ENCODE measurements around the gene CPA4.

The CPA4 gene

DNA sequence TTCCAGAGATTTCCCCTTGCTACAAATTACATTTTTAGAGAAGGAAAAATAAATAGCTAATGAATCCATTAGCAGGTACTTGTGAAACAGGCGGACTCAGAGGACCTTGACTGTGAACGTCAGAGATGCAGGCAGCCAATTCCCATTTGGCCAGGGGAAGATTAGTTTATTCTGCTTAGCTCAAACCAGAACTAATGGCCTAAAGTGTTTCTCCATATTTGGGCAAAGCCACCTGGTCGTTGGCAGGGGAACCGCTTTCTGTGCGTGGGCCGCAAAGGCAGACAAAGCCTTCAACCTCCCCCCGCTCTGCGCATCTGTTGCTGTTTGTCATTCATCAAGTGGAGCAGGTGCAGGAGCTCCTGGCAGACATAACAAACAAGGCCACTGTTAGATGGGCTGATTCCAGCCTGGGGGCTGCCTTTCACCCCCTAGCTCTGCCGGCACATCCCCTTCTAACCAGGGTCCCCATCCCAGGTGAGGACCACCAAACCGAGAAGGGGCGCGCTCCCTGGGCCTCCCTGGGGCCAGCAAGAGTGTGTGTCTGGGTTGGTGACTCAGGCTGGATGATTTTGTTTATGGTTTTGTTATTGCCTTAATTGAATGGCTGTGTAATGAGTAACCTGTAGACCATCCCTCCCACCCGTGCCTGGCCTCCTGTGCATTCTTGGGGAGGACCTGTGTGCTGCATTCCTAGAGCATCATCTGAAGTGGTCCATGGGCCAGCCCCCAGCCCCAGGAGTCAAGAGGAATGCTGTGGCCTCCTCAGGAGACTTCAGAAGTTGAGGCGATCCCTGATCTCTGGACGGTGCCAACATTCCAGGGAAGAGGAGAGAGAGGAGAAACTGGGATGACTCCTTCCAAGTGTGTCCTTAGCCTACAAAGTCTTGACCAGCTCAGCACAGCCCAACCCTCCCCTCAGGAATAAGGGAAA is 72.8 kb downstream of the CPA4 start:
- peak; percentile 77 for DNase-seq (ENCODE audit: low spot score)

DNA sequence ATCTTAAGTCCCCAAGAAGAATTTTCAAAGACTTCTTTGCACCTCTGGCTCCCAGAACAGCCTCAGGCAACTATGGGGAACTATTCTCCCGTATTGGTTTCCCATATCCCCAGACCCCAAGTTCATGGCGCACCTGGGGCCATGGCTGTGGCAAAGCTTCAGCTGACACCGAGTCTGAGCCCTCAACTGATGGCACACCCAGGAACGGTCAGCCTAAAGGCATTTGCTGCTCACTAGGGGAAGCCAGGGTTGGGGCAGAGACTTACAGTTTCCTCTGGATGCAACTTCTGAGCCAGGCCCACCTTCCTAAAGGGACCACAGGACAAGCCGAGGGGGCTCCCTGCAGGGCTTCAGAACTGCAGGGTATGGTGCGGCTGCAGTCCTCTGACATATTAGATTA is 73.6 kb downstream of the CPA4 start:
- DNase-seq (ENCODE audit: low spot score), result no peak

DNA sequence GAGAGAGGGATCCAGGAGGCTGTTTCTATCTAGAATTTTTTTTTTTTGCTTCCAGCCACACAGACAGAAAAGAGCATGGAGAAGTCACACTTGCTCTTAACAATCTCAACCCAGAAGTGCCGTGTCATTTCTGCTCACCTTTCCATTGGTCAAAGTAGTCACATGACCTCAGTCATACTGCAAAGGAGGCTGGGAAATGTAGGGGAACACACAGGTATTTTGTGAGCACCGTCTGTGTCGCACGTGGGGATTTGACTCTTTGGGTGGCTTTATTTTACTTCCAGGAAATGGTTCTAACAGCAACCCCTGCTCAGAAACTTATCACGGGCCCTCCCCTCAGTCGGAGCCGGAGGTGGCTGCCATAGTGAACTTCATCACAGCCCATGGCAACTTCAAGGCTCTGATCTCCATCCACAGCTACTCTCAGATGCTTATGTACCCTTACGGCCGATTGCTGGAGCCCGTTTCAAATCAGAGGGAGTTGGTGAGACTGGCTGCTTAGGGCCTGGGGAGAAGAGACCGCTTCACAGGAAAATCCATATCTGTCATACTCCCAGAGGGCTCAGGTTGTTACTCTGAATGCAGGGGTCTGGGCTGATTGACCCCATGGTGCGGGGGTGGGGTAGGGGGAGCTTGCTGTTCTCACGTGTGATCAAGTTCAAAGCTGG is 74.3 kb downstream of the CPA4 start:
- no peak for DNase-seq (ENCODE audit: low spot score)

DNA sequence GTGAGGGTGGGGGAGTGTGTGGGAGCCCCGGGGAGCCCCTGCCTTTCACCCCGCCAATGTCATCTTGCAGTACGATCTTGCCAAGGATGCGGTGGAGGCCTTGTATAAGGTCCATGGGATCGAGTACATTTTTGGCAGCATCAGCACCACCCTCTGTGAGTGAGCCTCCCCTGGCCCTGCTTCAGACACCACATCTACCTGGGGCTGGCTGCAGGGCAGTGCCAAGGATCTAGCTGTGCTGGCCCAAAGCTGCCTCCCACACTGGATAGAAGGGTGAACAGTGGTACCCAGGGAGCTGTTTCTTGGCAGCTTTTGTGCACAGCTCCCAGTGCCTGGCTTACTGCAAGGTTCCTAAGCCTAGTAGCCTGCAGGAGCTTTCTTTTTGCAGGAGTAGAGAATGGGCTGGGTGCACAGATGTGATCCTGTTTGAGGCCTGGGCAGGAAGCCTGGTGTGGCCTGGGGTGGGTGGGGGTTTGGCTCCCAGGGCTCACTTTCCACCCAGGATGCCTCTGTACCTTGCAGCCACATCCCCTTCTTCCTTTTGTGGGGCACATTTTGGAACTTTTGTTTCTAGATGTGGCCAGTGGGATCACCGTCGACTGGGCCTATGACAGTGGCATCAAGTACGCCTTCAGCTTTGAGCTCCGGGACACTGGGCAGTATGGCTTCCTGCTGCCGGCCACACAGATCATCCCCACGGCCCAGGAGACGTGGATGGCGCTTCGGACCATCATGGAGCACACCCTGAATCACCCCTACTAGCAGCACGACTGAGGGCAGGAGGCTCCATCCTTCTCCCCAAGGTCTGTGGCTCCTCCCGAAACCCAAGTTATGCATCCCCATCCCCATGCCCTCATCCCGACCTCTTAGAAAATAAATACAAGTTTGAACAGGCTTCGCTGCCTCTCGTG is 75.1 kb downstream of the CPA4 start:
- no peak for DNase-seq (ENCODE audit: low spot score)

DNA sequence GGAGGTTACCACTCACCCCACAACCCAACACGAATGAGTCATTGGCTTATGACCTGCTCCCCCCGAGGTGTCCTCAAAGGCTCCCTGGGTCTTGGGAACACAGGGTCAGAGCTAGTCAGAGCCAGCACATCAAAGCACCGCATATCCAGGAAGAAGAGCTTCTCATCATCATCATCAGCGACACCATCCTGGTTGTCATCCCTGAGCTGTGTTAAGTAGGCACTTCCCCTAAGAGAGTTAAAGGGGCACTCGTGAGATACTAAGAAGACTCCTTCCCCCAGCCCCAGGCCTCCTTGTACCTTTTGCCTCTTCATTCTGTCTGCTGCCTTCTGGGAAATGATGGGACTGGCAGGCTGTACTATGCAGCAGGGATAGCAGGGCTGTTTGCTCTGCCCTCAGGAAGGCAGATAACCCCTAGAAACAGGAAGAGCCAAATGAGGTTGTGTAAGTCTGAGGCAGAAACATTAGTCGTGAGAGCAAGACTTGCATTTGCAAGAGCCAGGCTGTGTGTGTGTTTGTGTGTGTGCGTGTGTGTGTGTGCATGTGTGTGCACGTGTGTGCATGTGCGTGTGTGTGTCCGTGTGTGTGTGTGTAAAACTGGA is 76.2 kb downstream of the CPA4 start:
- DNase-seq (ENCODE audit: low spot score), result peak; percentile 35

DNA sequence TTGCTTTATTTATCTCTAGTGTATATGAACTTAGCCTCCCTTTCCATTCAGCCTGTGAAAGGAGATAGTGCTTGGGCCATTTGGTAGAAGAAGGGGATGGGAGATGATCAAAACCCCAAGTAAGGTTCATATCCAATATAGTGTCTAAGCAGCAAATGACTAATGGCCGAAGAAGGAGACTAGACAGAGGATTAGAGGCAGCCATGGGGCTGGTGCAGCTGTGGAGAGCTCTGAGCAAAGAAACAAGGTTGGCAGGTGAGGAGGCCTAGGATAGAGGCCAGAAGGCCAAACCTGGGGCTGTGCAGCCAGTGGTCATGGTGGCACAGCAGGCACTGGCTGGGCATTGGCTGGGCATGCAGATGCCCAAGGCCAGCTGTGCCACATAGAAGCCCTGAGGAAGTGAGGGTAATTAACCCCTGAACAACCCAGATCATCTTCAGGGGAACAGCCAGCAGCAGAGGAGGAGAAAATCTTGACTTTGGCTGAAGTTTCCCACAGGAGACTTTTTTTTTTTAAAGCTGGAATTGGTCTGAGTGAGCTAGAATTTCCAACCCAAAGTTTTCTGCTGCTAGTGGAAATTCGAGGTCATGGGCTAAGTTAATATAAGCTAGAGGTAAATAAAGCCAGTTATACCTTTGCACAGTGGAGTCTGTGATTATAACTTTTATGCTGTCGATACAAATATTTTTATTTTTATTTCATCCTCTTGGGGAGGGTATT is 77.0 kb downstream of the CPA4 start:
- no peak for DNase-seq (ENCODE audit: low spot score)

DNA sequence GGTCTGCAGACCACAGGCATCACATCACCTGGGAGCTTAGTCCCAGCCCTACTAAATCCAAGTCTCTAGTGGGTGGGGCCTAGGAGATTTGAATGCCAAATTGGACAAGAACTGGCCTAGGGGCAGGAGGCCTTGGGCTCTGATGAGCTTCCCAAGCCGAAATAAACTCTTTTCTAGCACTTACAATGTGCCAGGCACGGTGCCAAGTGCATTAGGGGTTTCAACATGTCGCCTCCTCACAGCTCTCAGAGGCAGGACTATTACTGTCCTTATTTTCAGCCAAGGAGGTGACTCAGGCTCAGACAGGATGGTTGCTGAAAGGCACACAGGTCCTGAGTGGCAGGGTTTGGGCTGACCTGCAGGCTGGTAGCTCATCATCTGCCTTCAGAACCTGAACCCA is 78.1 kb downstream of the CPA4 start:
- no peak for DNase-seq (ENCODE audit: low spot score)

DNA sequence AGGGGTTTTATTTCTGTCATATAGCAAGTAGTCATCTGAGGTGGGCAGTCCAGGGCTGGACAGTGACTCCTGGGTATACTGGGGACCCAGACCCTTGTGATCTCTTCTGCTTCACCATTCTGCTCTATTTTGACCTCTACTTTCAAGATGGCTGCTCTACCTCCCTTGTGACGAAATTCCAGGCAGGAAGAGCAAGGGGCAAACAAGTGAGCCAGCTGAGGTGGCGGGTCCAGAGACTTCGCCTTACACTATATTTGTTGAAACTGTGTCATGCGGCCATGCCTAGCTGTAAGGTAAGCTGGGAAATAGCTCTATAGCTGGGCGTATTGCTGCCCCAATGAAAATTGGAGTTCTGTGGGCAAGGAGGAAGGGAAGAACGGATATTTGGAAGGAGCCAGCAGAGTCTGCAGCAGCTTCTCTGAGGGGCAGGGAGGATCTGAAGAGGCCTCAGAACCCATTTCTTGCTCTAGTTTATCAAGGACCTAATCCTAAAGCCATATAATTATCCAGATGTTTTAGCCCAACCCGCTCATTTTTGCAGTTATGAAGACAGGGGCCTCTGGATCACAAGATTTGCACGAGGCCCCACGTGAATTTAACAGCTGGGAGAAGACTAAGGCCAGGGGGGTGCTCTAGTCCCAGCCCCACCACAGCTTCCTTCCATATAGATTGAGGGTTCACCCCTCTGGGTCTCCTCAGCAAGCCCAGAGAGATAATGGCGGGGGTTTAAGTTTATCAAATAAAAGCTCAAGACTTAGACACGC is 79.6 kb downstream of the CPA4 start:
- no peak for DNase-seq (ENCODE audit: low spot score)
